ENCODE data around the gene ACR.
"Not testable (repeated sequence)": the region's sequence is repeated elsewhere in the genome, so short reads cannot be mapped to it uniquely, and the experiment has no call there.

The ACR gene

DNA sequence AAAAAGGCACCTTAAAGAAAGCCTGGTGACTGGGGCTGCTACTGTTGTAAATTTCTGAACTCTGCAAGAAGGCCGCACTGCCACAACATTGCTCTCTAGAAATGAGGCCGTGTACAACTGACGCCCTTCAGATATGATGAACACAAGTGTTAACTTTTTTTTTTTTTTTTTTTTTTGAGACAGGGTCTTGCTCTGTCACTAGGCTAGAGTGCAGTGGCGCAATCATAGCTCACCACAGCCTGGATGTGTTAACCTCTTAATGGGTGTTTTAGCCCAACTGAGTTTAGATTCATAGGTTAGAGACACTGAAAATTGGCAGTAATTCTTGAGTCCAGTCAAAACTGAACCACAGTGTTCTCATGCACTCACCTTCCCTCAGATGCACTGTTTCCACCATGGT lies 42.2 kb downstream of the ACR start:
- DNase-seq (ENCODE audit: low spot score), result not testable (repeated sequence)

DNA sequence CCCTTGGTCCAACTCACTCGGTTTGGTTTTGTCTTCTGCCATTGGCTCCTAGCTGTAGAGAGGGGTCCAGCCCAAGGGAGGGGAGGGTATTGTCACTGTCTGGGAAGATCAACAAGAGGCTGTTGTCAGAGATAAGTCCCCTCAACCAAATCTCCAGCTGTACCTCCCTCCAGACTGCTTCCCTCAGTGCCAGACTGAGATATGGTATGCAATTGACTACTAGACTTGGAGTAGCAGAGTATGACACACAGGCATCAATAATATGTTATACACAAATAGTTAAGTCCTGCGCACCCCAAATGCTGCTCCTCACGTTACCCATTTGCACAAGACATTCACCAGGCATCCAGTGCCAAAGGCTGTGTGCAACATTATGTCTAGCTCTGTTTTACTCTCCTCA lies 44.2 kb downstream of the ACR start:
- DNase-seq (ENCODE audit: low spot score), result not testable (repeated sequence)

GRCh38 chr22:50783033-50783879 lies 45.3 kb downstream of the ACR start, which contains the start of gene RABL2B:
RABL2B (minus strand) TSS chr22:50783636; CDS start chr22:50782294, 1,342 bp downstream.
- peak; percentile 89 for DNase-seq (ENCODE audit: low spot score)

GRCh38 chr22:50783880-50784276 lies 45.9 kb downstream of the ACR start:
- not testable (repeated sequence) for DNase-seq (ENCODE audit: low spot score)

- not testable (repeated sequence) for DNase-seq (ENCODE audit: low spot score)
These were observed 47.3 kb downstream of the ACR start for GRCh38 chr22:50785289-50785688.

- DNase-seq (ENCODE audit: low spot score), result not testable (repeated sequence)
These were observed 48.9 kb downstream of the ACR start for GRCh38 chr22:50786936-50787335.

Measured in LoVo (cell line).